Esophagus (tissue), 2 donors: Measurements from ENCODE around the gene PRRT1. TPM values are rescaled to one million over a fixed set of nuclear protein-coding genes. Genes with fewer than 3 reads are reported as not detected.

Source experiments
- H3K27ac ChIP-seq, 2 donors: one replicate each; pipeline ENCODE4 v1.5.1; 2013; ENCODE audit warnings: low read depth in 2 of 2, mild to moderate bottlenecking in 2 of 2, inconsistent platforms in 1 of 2, low read length in 1 of 2, moderate library complexity in 1 of 2
- H3K27me3 ChIP-seq, 2 donors: one replicate each; pipeline ENCODE4 v1.6.1; 2013; ENCODE audit warnings: low read length in 2 of 2, control low read depth in 1 of 2, mild to moderate bottlenecking in 1 of 2; ENCODE audit not compliant: insufficient read depth in 2 of 2, control insufficient read depth in 1 of 2
- H3K36me3 ChIP-seq, 2 donors: one replicate each; pipeline ENCODE4 v1.6.1; 2013; ENCODE audit warnings: low read length in 1 of 2; ENCODE audit not compliant: control insufficient read depth in 2 of 2, insufficient read depth in 2 of 2
- H3K4me1 ChIP-seq, 2 donors: one replicate each; pipeline ENCODE4 v1.6.1; 2013; ENCODE audit warnings: low read length in 1 of 2; ENCODE audit not compliant: control insufficient read depth in 2 of 2, insufficient read depth in 2 of 2
- H3K4me3 ChIP-seq, 2 donors: one replicate each; pipeline ENCODE4 v1.5.1; 2013; ENCODE audit warnings: low read length in 2 of 2, mild to moderate bottlenecking in 2 of 2, low read depth in 1 of 2, moderate library complexity in 1 of 2
- H3K9me3 ChIP-seq, 2 donors: one replicate each; pipeline ENCODE4 v1.6.1; 2013; ENCODE audit warnings: mild to moderate bottlenecking in 2 of 2, low read depth in 1 of 2, low read length in 1 of 2, moderate library complexity in 1 of 2; ENCODE audit not compliant: control insufficient read depth in 2 of 2, insufficient read depth in 1 of 2
- WGBS, 2 donors: extraction: QIAGEN DNeasy Blood & Tissue Kit; methylation state at CpG; one replicate each; pipeline ENCODE4 v1.1.7; 2013; 5-methylcytosine and 5-hydroxymethylcytosine counted together
- polyA plus RNA-seq, 2 donors: library from polyadenylated mRNA; stranded (reverse); fragments of 200-250 nt; gene quantifications; one replicate each; pipeline ENCODE4 v1.2.3, GENCODE V29; 2013
- donor health status: healthy with polysubstance abuse.
- donor health status: Bipolar disorder and iron deficiency.

Gene PRRT1
- polyA plus RNA-seq, result 1 to 10 TPM; 1.8 to 2.3 TPM

DNA sequence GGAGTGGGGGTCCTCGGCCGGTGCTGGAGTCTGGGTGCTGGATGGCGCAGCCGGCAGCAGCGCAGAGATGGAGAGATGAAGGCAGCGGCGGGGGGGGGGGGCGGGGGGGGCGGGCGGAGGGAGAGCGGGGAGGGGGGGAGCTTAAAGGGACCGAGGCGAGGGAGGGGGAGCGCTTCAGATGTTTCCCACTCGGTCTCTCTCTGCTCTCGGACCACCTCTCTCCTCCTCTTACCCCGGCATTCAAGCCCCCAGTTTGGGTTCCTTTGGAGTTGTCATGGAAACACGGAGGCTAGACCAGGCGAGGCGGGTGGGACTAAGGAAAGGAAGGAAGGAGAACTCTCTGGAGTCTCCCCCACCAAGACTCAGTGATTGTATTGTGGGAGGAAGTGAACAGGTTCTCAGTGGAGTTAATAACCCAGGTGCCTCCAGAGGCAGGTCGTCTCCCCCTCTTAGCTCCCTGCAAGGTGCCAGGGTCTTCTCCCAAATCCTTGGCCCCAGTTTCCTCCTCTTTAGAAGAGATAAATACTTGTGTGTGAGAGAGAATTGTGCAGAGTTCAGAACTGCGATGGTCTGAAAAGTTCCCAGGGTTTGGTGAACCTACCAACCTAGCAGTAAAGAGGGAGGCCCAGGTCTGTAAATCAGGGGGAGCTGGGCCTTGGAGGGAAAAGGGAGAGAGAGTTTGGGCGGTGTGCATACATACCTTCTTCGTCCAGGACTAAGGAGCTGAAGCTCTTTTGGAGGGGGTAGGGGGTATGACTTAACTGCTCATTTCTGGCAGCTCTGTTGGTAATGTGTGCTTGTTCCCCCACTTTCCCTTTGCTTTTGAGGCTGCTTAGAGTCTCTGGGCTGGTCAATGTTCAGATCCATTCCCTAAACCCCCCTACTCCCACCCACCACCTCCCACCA is at the start of gene PRRT1:
Gene PRRT1, minus strand, starts transcription at position 77 of the 906 bp plus-strand sequence. CDS start 112 bp downstream, outside the sequence.
- Histone ChIP-seq H3K9me3 (no peaks in the 10 kb centered on the region), H3K4me1 (peaks cover 3 to 11% of the 10 kb centered on the region in 2 donors), H3K27ac (peak within 1 kb of the TSS; percentile 85 to 97), H3K27me3 (no peaks in the 10 kb centered on the region), H3K36me3 (peaks cover 0 to 8% of the 10 kb centered on the region in 2 donors), H3K4me3 (peak within 1 kb of the TSS; percentile 25 to 75)
- WGBS, 2 donors, result 21 to 27% methylated on average over 14 to 17 of the region's 24 CpGs

DNA sequence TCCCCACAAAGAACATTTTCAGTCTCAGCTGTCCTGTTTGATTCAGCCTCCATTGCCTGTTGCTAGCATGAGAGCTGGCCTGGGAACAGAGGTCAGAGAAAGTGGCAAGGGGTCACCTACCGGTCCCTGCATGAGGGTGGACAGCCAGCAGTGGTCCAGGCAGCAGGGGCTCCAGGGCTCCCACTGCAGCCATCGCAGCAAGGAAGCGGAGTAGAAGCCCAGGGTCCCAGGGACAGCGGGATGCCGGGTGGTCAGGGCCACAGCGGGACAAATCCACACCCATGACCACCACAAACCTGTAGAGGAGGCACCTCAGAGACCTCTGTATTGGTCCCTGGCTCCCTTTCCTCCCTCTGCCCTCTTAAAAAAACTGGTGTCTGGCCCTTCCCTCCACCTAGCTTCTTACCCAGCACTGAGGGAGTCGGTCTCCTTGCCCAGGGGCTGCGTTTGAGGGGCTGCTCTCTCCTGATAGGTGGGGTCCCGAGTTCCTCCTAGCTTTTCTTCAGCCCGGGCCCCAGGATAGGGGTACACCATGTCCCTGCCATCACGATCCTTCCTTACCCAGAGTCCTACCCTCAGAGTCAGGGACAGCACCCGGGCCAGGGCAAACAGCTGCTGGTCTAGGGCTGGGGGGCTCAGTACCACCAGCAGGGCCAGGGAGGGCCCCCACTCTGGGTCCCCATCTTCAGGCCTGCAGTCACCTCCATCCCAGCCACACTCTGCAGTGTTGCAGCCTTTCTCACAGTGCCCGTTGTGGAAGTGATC is 49.2 kb upstream of the PRRT1 start:
- WGBS, 2 donors, result 86 to 89% methylated on average over 13 of the region's 13 CpGs
- Histone ChIP-seq H3K4me1 (peaks cover 0 to 7% of the 10 kb centered on the region in 2 donors), H3K27ac (no peak overlapping the region), H3K27me3 (no peaks in the 10 kb centered on the region), H3K4me3 (no peak overlapping the region), H3K36me3 (no peaks in the 10 kb centered on the region), H3K9me3 (no peaks in the 10 kb centered on the region)

DNA sequence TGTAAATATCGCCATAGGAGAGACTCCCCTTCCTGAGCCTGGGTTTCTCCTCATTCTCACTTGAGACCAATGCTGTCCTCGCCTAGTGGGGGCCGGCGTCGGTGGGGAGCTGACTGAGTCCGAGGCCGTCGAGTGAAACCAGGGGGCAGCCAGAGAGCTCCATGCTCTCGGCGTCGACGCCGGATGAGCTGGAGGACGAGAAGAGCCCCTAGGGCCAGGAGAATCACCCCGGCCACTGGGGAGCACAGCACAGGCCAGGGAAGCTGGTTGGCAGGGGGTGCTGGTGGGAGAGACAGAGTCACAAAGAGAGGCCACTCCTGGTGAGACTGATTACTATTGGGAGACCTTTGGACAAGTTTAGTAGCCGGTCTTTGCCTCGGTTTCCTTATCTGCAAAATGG is 47.1 kb upstream of the PRRT1 start:
- Histone ChIP-seq H3K9me3 (no peaks in the 10 kb centered on the region), H3K4me3 (no peak overlapping the region), H3K27ac (no peak overlapping the region), H3K4me1 (peaks cover 0 to 7% of the 10 kb centered on the region in 2 donors), H3K27me3 (no peaks in the 10 kb centered on the region), H3K36me3 (no peaks in the 10 kb centered on the region)
- 87 to 91% methylated on average over 17 of the region's 17 CpGs for WGBS, 2 donors

DNA sequence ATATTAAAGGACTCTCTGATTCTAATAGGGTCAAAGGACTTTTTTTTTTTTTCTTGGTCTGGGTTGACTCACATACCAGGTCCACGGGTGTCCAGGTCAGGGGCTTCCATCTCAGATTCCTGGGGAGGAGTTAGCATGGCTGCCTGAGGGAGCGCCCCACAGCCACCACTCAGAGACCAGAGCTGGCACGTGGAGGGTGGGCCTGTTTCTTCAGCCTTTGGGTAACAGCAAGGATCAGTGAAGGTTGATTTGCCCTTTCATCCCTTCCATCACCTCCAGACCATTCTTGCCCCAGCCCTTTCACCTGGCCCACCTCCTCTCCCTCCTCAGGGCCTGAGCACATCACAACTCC is 46.6 kb upstream of the PRRT1 start:
- H3K27ac ChIP-seq, result no peak overlapping the region
- no peaks in the 10 kb centered on the region for H3K27me3 ChIP-seq
- peaks cover 0 to 7% of the 10 kb centered on the region in 2 donors for H3K4me1 ChIP-seq
- WGBS, 2 donors, result 70 to 78% methylated on average over 3 of the region's 3 CpGs
- H3K9me3 ChIP-seq, result no peaks in the 10 kb centered on the region
- H3K4me3 ChIP-seq, result no peak overlapping the region
- H3K36me3 ChIP-seq, result no peaks in the 10 kb centered on the region

DNA sequence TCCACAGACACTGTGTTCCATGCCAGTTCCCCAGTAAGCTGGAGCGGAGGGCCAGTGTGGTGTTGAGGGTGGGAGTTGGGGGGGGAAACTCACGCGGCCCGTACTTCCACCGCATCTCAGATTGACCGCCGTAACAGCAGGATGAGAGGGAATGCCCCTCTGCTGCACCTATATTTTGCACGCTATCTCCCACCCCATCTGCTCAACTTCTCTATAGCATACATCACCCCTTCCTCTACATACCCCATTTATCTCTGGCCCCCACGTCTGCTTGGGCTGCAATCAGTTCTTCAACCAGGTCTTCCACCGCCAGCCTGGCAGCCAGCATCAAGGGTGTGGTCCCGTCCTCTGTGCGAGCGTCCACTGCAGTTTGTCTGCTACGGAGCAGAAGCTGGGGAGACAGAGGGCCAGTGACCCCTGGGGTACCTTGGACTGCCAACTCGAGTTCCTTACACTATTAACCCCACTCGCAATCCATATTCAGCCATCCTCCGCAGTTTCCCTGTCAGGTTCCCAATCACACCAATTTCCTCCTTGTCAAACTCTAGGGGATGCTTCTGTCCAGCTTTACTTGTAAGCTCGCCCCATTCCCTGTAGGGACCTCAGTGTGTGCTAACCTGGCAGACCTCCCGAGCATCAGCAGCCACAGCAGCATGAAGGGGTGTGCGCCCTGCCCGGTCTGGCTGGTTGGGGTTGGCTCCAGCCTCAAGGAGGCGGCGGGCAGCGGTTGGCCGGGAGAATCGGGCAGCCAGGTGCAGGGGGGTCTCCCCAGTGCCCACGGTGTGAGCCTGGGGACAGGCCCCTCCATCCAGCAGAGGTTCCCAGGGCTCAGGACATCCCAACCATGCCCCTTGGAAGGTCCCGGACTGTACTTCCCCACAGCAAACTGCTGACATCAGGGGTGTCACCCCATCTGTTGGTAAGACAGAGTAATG is 45.2 kb upstream of the PRRT1 start:
- 43 to 50% methylated on average over 28 of the region's 28 CpGs for WGBS, 2 donors
- peak overlapping the region; percentile 72 to 79 for H3K4me3 ChIP-seq
- peak overlapping the region; percentile 98 to 99 for H3K27ac ChIP-seq
- no peaks in the 10 kb centered on the region for H3K9me3 ChIP-seq
- no peaks in the 10 kb centered on the region for H3K36me3 ChIP-seq
- H3K27me3 ChIP-seq, result no peaks in the 10 kb centered on the region
- peaks cover 0 to 10% of the 10 kb centered on the region in 2 donors for H3K4me1 ChIP-seq

DNA sequence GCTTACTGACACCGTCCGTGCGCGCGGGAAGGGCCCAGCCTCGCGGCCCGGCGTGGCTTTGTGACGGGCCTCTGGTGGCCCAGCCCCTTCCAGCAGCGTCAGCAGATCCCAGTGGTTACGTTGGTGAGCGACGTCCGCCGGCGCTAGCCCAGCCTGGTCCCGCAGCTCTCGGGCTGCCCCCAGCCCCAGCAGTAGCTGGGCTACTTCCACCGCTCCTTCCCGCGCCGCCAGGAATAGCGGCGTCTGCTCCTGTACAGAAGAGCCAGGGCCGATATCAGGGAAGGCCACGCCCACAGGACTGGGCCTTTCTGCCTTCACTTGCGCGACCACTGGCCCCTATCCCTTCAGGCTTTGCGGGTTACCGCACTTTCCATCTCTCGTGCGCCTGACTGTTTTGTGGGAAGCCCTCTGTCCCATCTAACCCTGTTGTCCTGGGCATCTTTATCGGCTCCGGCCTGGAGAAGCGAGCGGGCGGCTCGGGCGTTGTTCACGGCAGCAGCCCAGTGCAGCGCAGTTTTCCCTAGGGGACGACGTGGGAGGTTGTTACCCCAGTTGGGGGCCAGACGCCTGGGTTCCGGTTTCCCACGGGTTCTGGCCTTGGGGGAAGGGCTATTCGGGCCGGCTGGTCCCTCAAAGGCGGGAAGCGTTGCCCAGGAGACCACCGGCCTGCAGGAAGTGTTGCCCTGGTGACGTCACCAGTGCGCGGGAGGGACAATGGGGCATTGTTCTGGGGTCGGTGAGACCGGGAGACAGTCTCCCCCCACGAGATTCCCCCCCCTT is 44.4 kb upstream of the PRRT1 start:
- WGBS, 2 donors, result 0% methylated on average over 48 to 58 of the region's 58 CpGs
- Histone ChIP-seq H3K4me1 (peaks cover 0 to 10% of the 10 kb centered on the region in 2 donors), H3K36me3 (no peaks in the 10 kb centered on the region)

DNA sequence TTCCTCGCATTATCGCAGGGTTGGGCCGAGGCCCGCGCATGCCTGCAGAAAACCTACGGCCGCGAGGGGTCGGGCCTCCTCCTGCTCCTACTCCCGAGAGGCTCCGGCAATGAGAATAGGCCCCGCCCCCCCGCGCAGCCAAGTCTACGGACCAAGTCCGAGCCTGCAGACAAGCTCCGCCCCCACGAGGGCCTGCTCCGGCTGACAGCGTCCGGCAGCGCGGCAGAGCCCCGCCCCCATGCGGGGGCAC is 43.8 kb upstream of the PRRT1 start:
- 1% methylated on average over 25 of the region's 25 CpGs for WGBS, 2 donors
- H3K27me3 ChIP-seq, result no peaks in the 10 kb centered on the region
- H3K9me3 ChIP-seq, result no peaks in the 10 kb centered on the region
- H3K36me3 ChIP-seq, result no peaks in the 10 kb centered on the region
- H3K4me3 ChIP-seq, result peak overlapping the region; percentile 72 to 79
- H3K4me1 ChIP-seq, result peaks cover 0 to 10% of the 10 kb centered on the region in 2 donors
- H3K27ac ChIP-seq, result peak overlapping the region; percentile 83 to 99

More for the DNA sequence above, 44.4 kb upstream of the PRRT1 start:
- Histone ChIP-seq H3K9me3 (no peaks in the 10 kb centered on the region), H3K27me3 (no peaks in the 10 kb centered on the region), H3K4me3 (peak overlapping the region; percentile 72 to 79), H3K27ac (peak overlapping the region; percentile 98 to 99)

DNA sequence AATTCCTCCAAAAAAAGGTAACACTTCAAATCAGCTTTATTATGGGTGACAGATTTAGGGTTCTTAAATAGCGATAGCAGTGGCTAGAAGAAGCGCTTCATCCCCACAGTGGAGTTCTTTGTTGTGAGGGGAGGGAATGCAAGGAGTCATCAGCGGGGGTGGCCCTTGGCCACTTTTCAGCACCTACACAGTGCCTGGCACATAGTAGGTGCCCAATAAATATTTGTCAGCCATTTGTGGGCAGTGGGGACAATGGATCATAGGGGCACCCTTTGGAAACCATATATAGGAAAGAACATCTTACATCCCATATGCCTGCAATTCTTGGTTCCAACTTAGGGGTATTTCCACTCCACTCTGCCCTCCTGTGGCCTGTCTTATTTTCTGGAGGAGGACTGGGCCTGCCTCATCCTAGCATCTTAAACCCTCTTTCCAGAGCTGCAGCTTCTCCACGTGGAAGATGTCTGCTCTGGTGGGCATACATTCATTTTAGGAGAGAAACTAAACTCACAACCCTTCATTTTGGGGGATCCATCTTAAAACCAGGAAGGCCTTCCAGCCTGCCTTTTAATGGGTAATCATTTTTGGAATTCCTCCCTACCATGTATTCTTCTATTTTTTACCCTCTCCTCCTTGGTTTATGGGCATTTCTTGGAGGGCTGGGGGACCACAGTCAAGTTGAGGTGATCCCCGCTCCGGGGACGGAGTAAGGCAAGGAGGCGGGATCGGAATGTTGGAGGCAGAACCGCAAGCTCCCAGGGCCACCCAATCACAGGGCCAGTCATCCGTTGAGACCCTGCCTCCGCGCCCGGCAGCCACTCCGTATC is 43.3 kb upstream of the PRRT1 start:
- peak overlapping the region; percentile 19 to 30 for H3K4me3 ChIP-seq
- peaks cover 0 to 10% of the 10 kb centered on the region in 2 donors for H3K4me1 ChIP-seq
- H3K27me3 ChIP-seq, result no peaks in the 10 kb centered on the region
- H3K27ac ChIP-seq, result peak overlapping the region; percentile 83 to 91
- H3K36me3 ChIP-seq, result no peaks in the 10 kb centered on the region
- 16 to 18% methylated on average over 15 of the region's 15 CpGs for WGBS, 2 donors
- H3K9me3 ChIP-seq, result no peaks in the 10 kb centered on the region
